GM12878 (cell line): ENCODE measurements around the gene DIP2A. TPM values are rescaled to one million over a fixed set of nuclear protein-coding genes. Genes with fewer than 3 reads are reported as not detected.

ENCODE experiments used
- ATAC-seq: fragments of 200-7000 bp; cut with Tn5 transposase; 3 replicates; pipeline ENCODE4 v1.9.1; 2020; ENCODE audit warnings: mild to moderate bottlenecking, moderate library complexity
- BruUV-seq: library from RNA; stranded (reverse); fragments of 400-500 nt; replicated peaks from 2 replicates; lab custom pipeline; 2021; lab: Mats Ljungman, UMichigan
- CTCF ChIA-PET: fragments of 300-600 bp; sonication (Branson Sonifier 250); formaldehyde crosslinking; extraction: SDS; loops from one replicate; lab custom pipeline; 2021; ENCODE audit warnings: inconsistent platforms; lab: Yijun Ruan, JAX
- POLR2A ChIA-PET: fragments of 350-600 bp; formaldehyde crosslinking; extraction: SDS; loops from one replicate; lab custom pipeline; 2021; ENCODE audit warnings: inconsistent platforms; lab: Charles Lee
- RAD21 ChIA-PET: fragments of 300-600 bp; sonication (Branson Sonifier 250); formaldehyde crosslinking; loops from one replicate; lab custom pipeline; 2023; ENCODE audit warnings: antibody characterized with exemption; ENCODE audit not compliant: unreplicated experiment; lab: Charles Lee
- SMC1A ChIA-PET: fragments of 300-600 bp; sonication (Branson Sonifier 250); formaldehyde crosslinking; loops from one replicate; lab custom pipeline; 2023; ENCODE audit not compliant: unreplicated experiment, uncharacterized antibody; lab: Charles Lee
- DNase-seq: peaks from one replicate; pipeline ENCODE4 v3.0.0-alpha.2; 2011; ENCODE audit warnings: low read depth, low spot score
- FAIRE-seq: peaks from 3 replicates; lab custom pipeline; 2011; peaks lifted over from hg19 to GRCh38; lab: Jason Lieb, UNC
- H2AFZ ChIP-seq: 2 replicates; pipeline ENCODE4 v1.6.0; 2011; ENCODE audit warnings: low read depth, low read length, control low read depth; ENCODE audit not compliant: control insufficient read depth
- H3K27ac ChIP-seq: 2 replicates; pipeline ENCODE4 v1.5.1; 2011; ENCODE audit warnings: control low read depth; ENCODE audit not compliant: control insufficient read depth, insufficient read depth
- H3K27me3 ChIP-seq, 2 experiments: replicated peaks in 1 of 2; 2 replicates each; pipeline versions ENCODE4 v1.6.0 to v1.6.1; 2011; ENCODE audit warnings: low read length in 1 of 2; ENCODE audit not compliant: control insufficient read depth in 2 of 2, insufficient read depth in 2 of 2
- H3K36me3 ChIP-seq, 2 experiments: 2 replicates each; pipeline ENCODE4 v1.5.1; 2011; ENCODE audit warnings: low read length in 1 of 2; ENCODE audit not compliant: control insufficient read depth in 2 of 2, insufficient read depth in 2 of 2
- H3K4me1 ChIP-seq: 2 replicates; pipeline ENCODE4 v1.6.1; 2011; ENCODE audit warnings: mild to moderate bottlenecking, low read length, moderate library complexity, mixed read lengths; ENCODE audit not compliant: control insufficient read depth, insufficient read depth
- H3K4me2 ChIP-seq: 2 replicates; pipeline ENCODE4 v1.6.0; 2011; ENCODE audit warnings: control low read depth; ENCODE audit not compliant: control insufficient read depth, insufficient read depth
- H3K4me3 ChIP-seq: fragments of 200-600 bp; sonication (generic); 2 replicates; pipeline ENCODE4 v1.5.1; 2016
- H3K79me2 ChIP-seq: 2 replicates; pipeline ENCODE4 v1.6.0; 2011; ENCODE audit warnings: low read length; ENCODE audit not compliant: control insufficient read depth, insufficient read depth
- H3K9ac ChIP-seq: 2 replicates; pipeline ENCODE4 v1.8.0; 2011; ENCODE audit warnings: low read length, control low read depth, mixed read lengths; ENCODE audit not compliant: control insufficient read depth, insufficient read depth
- H3K9me3 ChIP-seq: replicated peaks from 3 replicates; pipeline ENCODE4 v1.5.1; 2011; ENCODE audit warnings: mild to moderate bottlenecking, low read length; ENCODE audit not compliant: control insufficient read depth, insufficient read depth
- H4K20me1 ChIP-seq: 2 replicates; pipeline ENCODE4 v1.6.0; 2011; ENCODE audit not compliant: control insufficient read depth, insufficient read depth
- JUNB ChIP-seq: IDR thresholded peaks from 2 replicates; pipeline ENCODE4 v1.6.1; 2016; ENCODE audit warnings: antibody characterized with exemption, mild to moderate bottlenecking
- RBBP5 ChIP-seq: fragments of 200-600 bp; sonication (generic); conservative IDR thresholded peaks from 2 replicates; pipeline ENCODE4 v1.6.1; 2016
- SREBF2 ChIP-seq: IDR thresholded peaks from 2 replicates; pipeline ENCODE4 v1.6.1; 2012; ENCODE audit warnings: mild to moderate bottlenecking, low read length
- WGBS: methylation state at CpG from one replicate; pipeline ENCODE4 v1.1.6; 2016; ENCODE audit warnings: low lambda C conversion rate; ENCODE audit not compliant: insufficient replicate concordance, insufficient coverage; ENCODE audit errors: missing lambda C conversion rate; 5-methylcytosine and 5-hydroxymethylcytosine counted together
- in situ Hi-C: fragments of 300-500 bp; cut with MboI; formaldehyde crosslinking; loops from 9 replicates; pipeline ENCODE4 v1.14.3; 2018; ENCODE audit warnings: mixed read lengths
- intact Hi-C: fragments of 100-400 bp; cut with micrococcal nuclease; formaldehyde crosslinking; loops from one replicate; pipeline ENCODE4 v1.14.2; 2022; ENCODE audit not compliant: unreplicated experiment
- polyA plus RNA-seq, 11 experiments: library from polyadenylated mRNA; depleted of rRNA in 4 of 11; unstranded in 6 of 11; stranded (reverse) in 5 of 11; fragments of >200 nt; fragmentation: Nextera tagmentation in 4 of 11; fragmentation: Illumina TruSeq in 1 of 11; extraction: Ambion mirVana in 4 of 11; extraction: Trizol in 1 of 11; gene quantifications; 1 replicate in 1 of 11; 2 replicates in 10 of 11; pipeline versions ENCODE4 v1.2.1 to v1.2.3, GENCODE V29; 2011 to 2016; ENCODE audit warnings: inconsistent platforms in 2 of 11, missing spikeins in 2 of 11, low read depth in 1 of 11
- total RNA-seq, 4 experiments: library from RNA; depleted of rRNA in 3 of 4; stranded (reverse); fragments of >200 nt in 3 of 4; fragmentation: Illumina TruSeq in 1 of 4; extraction: Trizol in 1 of 4; gene quantifications; 2 replicates each; pipeline versions ENCODE4 v1.2.1 to v1.2.3, GENCODE V29; 2013 to 2021
- TF ChIP-seq, protein P1 (sequence below): fragments of 450-650 bp; IDR thresholded peaks from 2 replicates; pipeline ENCODE4 v1.6.1; 2017; ENCODE audit warnings: borderline replicate concordance
- TF ChIP-seq, protein P2 (sequence below): fragments of 150-350 bp; IDR thresholded peaks from 2 replicates; pipeline ENCODE4 v1.6.1; 2014; ENCODE audit warnings: mild to moderate bottlenecking, low read depth, low read length
- TF ChIP-seq, protein P3 (sequence below): fragments of 450-650 bp; IDR thresholded peaks from 2 replicates; pipeline ENCODE4 v1.6.1; 2017; ENCODE audit warnings: antibody characterized with exemption, mild to moderate bottlenecking, moderate library complexity

The DIP2A gene
- total and polyA plus RNA-seq, 10 of the 15 experiments (the other 5 are each of a cell fraction or from before 2014, with no cell fraction given), result 1.7 to 25.5 (median 12.2) TPM

DNA sequence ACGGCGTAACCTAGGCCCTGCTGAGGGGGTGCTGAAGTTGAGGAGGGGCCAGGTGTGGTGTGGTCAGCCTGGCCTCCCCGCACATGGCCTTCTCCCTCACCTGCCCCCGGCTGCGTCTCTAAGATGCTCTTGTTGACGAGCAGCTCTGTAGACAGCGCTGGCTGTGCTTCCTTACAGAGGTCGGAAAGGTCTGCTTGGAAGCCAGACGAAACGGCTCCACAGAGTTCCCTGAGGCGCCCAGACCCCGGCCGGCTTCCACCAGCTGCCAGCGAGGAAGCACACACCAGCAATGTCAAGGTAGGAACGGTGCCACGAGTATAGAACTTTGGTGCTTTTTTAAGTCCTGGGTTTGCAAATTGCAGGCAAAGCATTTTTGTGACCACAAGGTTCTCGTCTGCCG lies 18.8 kb upstream of the DIP2A start (continued):
- TF ChIP-seq, protein P1, sequence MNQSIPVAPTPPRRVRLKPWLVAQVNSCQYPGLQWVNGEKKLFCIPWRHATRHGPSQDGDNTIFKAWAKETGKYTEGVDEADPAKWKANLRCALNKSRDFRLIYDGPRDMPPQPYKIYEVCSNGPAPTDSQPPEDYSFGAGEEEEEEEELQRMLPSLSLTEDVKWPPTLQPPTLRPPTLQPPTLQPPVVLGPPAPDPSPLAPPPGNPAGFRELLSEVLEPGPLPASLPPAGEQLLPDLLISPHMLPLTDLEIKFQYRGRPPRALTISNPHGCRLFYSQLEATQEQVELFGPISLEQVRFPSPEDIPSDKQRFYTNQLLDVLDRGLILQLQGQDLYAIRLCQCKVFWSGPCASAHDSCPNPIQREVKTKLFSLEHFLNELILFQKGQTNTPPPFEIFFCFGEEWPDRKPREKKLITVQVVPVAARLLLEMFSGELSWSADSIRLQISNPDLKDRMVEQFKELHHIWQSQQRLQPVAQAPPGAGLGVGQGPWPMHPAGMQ, result no peak
- TF ChIP-seq RBBP5, result no peak
- TF ChIP-seq SREBF2, result no peak
- TF ChIP-seq JUNB, result no peak
- TF ChIP-seq, protein P2, sequence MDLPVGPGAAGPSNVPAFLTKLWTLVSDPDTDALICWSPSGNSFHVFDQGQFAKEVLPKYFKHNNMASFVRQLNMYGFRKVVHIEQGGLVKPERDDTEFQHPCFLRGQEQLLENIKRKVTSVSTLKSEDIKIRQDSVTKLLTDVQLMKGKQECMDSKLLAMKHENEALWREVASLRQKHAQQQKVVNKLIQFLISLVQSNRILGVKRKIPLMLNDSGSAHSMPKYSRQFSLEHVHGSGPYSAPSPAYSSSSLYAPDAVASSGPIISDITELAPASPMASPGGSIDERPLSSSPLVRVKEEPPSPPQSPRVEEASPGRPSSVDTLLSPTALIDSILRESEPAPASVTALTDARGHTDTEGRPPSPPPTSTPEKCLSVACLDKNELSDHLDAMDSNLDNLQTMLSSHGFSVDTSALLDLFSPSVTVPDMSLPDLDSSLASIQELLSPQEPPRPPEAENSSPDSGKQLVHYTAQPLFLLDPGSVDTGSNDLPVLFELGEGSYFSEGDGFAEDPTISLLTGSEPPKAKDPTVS, result no peak
- TF ChIP-seq, all 136 proteins: peak for 0

DNA sequence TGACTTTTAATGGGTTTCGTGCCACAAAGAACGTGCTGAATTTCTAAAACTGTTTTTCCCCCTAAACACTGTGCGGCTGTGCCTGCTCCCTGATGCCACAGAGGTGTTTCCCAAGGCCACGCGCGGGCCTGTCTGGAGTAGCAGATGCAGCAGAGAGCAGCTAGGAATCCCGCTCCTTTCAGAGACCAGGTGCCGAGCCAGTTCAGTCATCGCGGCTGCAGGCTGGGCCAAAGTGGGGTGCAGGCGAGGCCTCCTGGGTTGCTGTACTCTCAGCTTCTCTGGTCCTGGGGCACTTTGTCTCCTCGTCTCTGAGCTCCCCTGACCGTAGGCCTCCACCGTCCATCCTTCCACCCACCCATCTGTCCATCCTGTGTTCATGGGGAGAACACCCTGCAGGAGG lies 17.4 kb upstream of the DIP2A start:
- Histone ChIP-seq H3K79me2 (no peaks in the 10 kb centered on the region), H3K9me3 (no peaks in the 10 kb centered on the region), H3K9ac (no peak overlapping the region), H3K36me3 (peaks cover 15 to 26% of the 10 kb centered on the region in 2 experiments; a peak in 3 of 4 replicates), H2AFZ (no peak overlapping the region), H4K20me1 (no peaks in the 10 kb centered on the region), H3K4me1 (no peaks in the 10 kb centered on the region), H3K27ac (no peak overlapping the region), H3K4me2 (no peak overlapping the region), H3K4me3 (no peak overlapping the region), H3K27me3 (no peaks in the 10 kb centered on the region)
- SMC1A ChIA-PET, result no interaction called here
- 98% methylated on average over 14 of the region's 14 CpGs for WGBS
- POLR2A ChIA-PET, result no interaction called here
- CTCF ChIA-PET, result no interaction called here
- BruUV-seq, result no TSS peak
- intact Hi-C loops, result no loop called here
- in situ Hi-C loops, result no loop called here
- FAIRE-seq (no peak), DNase-seq (no peak), ATAC-seq (no peak)
- RAD21 ChIA-PET, result no interaction called here
- TF ChIP-seq, protein P3, sequence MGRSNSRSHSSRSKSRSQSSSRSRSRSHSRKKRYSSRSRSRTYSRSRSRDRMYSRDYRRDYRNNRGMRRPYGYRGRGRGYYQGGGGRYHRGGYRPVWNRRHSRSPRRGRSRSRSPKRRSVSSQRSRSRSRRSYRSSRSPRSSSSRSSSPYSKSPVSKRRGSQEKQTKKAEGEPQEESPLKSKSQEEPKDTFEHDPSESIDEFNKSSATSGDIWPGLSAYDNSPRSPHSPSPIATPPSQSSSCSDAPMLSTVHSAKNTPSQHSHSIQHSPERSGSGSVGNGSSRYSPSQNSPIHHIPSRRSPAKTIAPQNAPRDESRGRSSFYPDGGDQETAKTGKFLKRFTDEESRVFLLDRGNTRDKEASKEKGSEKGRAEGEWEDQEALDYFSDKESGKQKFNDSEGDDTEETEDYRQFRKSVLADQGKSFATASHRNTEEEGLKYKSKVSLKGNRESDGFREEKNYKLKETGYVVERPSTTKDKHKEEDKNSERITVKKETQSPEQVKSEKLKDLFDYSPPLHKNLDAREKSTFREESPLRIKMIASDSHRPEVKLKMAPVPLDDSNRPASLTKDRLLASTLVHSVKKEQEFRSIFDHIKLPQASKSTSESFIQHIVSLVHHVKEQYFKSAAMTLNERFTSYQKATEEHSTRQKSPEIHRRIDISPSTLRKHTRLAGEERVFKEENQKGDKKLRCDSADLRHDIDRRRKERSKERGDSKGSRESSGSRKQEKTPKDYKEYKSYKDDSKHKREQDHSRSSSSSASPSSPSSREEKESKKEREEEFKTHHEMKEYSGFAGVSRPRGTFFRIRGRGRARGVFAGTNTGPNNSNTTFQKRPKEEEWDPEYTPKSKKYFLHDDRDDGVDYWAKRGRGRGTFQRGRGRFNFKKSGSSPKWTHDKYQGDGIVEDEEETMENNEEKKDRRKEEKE, result no peak
- TF ChIP-seq, all 136 proteins: peak for 0
